HG03558 (cell line): ENCODE measurements around the gene RNH1.

Experiments used
- ATAC-seq: cut with Tn5 transposase; IDR thresholded peaks from one replicate; pipeline ENCODE4 v1.9.1; 2021; ENCODE audit warnings: moderate number of reproducible peaks; ENCODE audit not compliant: unreplicated experiment; ENCODE audit errors: extremely low read depth

The RNH1 gene

GRCh38 chr11:501001-501682 lies 5.9 kb downstream of the RNH1 start:
- ATAC-seq = no peak

- no peak for ATAC-seq
Measured at GRCh38 chr11:499201-500076, 7.6 kb downstream of the RNH1 start.

GRCh38 chr11:498297-499181 lies 8.5 kb downstream of the RNH1 start:
- no peak for ATAC-seq

GRCh38 chr11:497565-498296 lies 9.3 kb downstream of the RNH1 start:
- no peak for ATAC-seq

- ATAC-seq = no peak
Measured at GRCh38 chr11:496834-497564, 10.0 kb downstream of the RNH1 start.

- no peak for ATAC-seq
Measured at GRCh38 chr11:495537-495931, 11.5 kb downstream of the RNH1 start.

- ATAC-seq = no peak
Measured at GRCh38 chr11:494761-495536, 12.1 kb downstream of the RNH1 start.

- ATAC-seq = no peak
Measured at GRCh38 chr11:492427-493226, 14.4 kb downstream of the RNH1 start.

- no peak for ATAC-seq
Measured at GRCh38 chr11:491358-491757, 15.7 kb downstream of the RNH1 start.

GRCh38 chr11:490930-491260 lies 16.1 kb downstream of the RNH1 start:
- ATAC-seq = no peak

GRCh38 chr11:490186-490929 lies 16.7 kb downstream of the RNH1 start:
- no peak for ATAC-seq

- ATAC-seq = no peak
Measured at GRCh38 chr11:489610-490185, 17.3 kb downstream of the RNH1 start.

GRCh38 chr11:488992-489391 lies 18.1 kb downstream of the RNH1 start:
- ATAC-seq = no peak

GRCh38 chr11:488579-488978 lies 18.5 kb downstream of the RNH1 start:
- ATAC-seq = no peak

- no peak for ATAC-seq
Measured at GRCh38 chr11:488062-488461, 19.0 kb downstream of the RNH1 start.

GRCh38 chr11:487571-488021 lies 19.4 kb downstream of the RNH1 start:
- no peak for ATAC-seq

GRCh38 chr11:486189-486588 lies 20.9 kb downstream of the RNH1 start:
- ATAC-seq = no peak
